ES-I3 (cell line): ENCODE measurements around the gene LIFR.

Source experiments
- H3K36me3 ChIP-seq: 2 replicates; pipeline ENCODE4 v1.6.1; 2013; ENCODE audit warnings: mild to moderate bottlenecking, low read length, control low read depth, moderate library complexity; ENCODE audit not compliant: insufficient read depth
- H3K4me1 ChIP-seq: 2 replicates; pipeline ENCODE4 v1.6.1; 2013; ENCODE audit warnings: mild to moderate bottlenecking, control low read depth, low read length; ENCODE audit not compliant: insufficient read depth
- H3K9ac ChIP-seq: 2 replicates; pipeline ENCODE4 v1.6.1; 2013; ENCODE audit warnings: low read depth, mild to moderate bottlenecking, low read length, moderate library complexity
- H3K9me3 ChIP-seq: 2 replicates; pipeline ENCODE4 v1.6.1; 2013; ENCODE audit warnings: mild to moderate bottlenecking, low read length, moderate library complexity; ENCODE audit not compliant: control insufficient read depth, insufficient read depth

The LIFR gene

GRCh38 chr5:38431242-38431853, 125.1 kb downstream of the LIFR start:
- peaks cover 15% of the 10 kb centered on the region for H3K4me1 ChIP-seq
- H3K9me3 ChIP-seq: no peaks in the 10 kb centered on the region
- H3K36me3 ChIP-seq: no peaks in the 10 kb centered on the region
- no peak overlapping the region for H3K9ac ChIP-seq

- Histone ChIP-seq H3K9me3 (no peaks in the 10 kb centered on the region), H3K36me3 (no peaks in the 10 kb centered on the region), H3K4me1 (peaks cover 11% of the 10 kb centered on the region), H3K9ac (no peak overlapping the region)
These were observed 129.2 kb downstream of the LIFR start for GRCh38 chr5:38426986-38427950.

GRCh38 chr5:38426490-38426889, 130.0 kb downstream of the LIFR start:
- Histone ChIP-seq H3K9me3 (no peaks in the 10 kb centered on the region), H3K4me1 (peaks cover 11% of the 10 kb centered on the region), H3K9ac (no peak overlapping the region), H3K36me3 (no peaks in the 10 kb centered on the region)
